Motor neuron (in vitro differentiated cells): ENCODE results near the gene UBE2J2. TPM values are rescaled to one million over a fixed set of nuclear protein-coding genes. Genes with fewer than 3 reads are reported as not detected.

Source experiments
- ATAC-seq, 8 experiments: fragments of 200-7000 bp; cut with Tn5 transposase; replicated peaks in 6 of 8; 2 replicates each; pipeline ENCODE4 v1.8.0; 2021; ENCODE audit warnings: mild to moderate bottlenecking in 8 of 8, moderate library complexity in 8 of 8
- H3K27ac ChIP-seq, 2 donors: fragments of 250-450 bp; sonication (Bioruptor Pico); 2 replicates each; pipeline ENCODE4 v1.9.0; 2021; ENCODE audit warnings: antibody characterized with exemption in 2 of 2, mild to moderate bottlenecking in 2 of 2, moderate library complexity in 1 of 2
- H3K4me1 ChIP-seq, 2 donors: fragments of 250-450 bp; sonication (Bioruptor Pico); replicated peaks in 1 of 2; 2 replicates each; pipeline ENCODE4 v1.6.1; 2021; ENCODE audit warnings: antibody characterized with exemption in 2 of 2, mild to moderate bottlenecking in 2 of 2, moderate library complexity in 1 of 2
- H3K4me3 ChIP-seq, 5 donors: fragments of 250-450 bp; sonication (Bioruptor Pico); 2 replicates each; pipeline ENCODE4 v1.9.0; 2021; ENCODE audit warnings: antibody characterized with exemption in 5 of 5, mild to moderate bottlenecking in 5 of 5, moderate library complexity in 4 of 5
- WGBS, 10 experiments: fragments of 450-650 bp; shearing (Covaris generic); methylation state at CpG; one replicate each; pipeline ENCODE4 v1.0.0; 2022; 5-methylcytosine and 5-hydroxymethylcytosine counted together
- in situ Hi-C, 9 experiments: fragments of 400-800 bp; cut with MboI; loops; one replicate each; pipeline ENCODE4 v1.15.0; 2021; ENCODE audit warnings: low sequenced_read_pairs in 9 of 9, low pct_unique_long_range_greater_than_20kb in 2 of 9; ENCODE audit not compliant: unreplicated experiment in 9 of 9
- total RNA-seq, 8 experiments: library from RNA; unstranded; fragments of 300-600 nt; gene quantifications; 2 replicates each; pipeline versions ENCODE4 v1.2.3 to v1.2.4, GENCODE V29; 2022

Gene UBE2J2
- total RNA-seq, 8 experiments from 2014 or later: 34.4 to 62.7 (median 46.5) TPM

DNA sequence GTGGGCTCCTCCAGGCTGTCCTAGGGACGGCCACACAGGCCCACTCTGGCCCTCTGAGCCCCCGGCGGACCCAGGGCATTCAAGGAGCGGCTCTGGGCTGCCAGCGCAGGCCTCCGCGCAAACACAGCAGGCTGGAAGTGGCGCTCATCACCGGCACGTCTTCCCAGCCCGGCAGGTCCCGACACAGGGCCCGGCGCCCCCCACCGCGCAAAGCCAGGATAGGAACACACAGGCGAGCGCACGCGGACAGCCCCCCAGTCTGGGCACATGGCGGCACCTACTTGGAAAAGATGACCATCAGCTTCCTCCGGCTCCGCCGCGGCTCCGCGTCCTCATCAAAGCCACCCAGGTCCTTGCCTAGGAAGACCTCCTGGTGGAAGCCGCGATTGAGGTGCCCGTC is 45.5 kb downstream of the UBE2J2 start:
- Histone ChIP-seq H3K4me3 (no peak overlapping the region), H3K27ac (no peak overlapping the region), H3K4me1 (peaks cover 17 to 18% of the 10 kb centered on the region in 2 donors)
- WGBS, 10 experiments: 60 to 96% (median 95%) methylated on average over 1 to 19 of the region's 30 CpGs; no CpG with 5 or more reads in 5 of the 10 experiments
- ATAC-seq: no peak
- in situ Hi-C loops: no loop called here

DNA sequence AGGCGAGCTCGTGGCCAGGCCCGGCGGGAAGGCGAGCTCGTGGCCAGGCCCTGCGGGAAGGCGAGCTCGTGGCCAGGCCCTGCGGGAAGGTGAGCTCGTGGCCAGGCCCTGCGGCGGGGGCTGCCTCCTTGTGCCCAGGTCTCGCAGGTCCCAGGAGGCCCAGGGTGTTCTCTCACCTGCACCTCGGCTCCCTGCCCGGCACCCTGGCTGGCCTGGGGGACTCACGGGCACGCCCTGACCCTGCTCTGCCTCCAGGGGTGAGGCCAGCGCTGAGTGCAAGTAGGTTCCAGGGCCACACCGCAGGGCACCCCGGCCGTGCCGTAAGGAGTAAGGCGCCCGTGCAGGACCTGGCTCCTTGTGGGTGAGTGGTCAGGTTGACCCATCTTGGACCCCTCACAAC is 46.3 kb downstream of the UBE2J2 start:
- ATAC-seq: no peak
- 95 to 100% (median 97%) methylated on average over 4 to 11 of the region's 25 CpGs; no CpG with 5 or more reads in 7 of the 10 experiments for WGBS, 10 experiments
- no peak overlapping the region for H3K4me3 ChIP-seq
- H3K27ac ChIP-seq: no peak overlapping the region
- H3K4me1 ChIP-seq: peaks cover 9 to 10% of the 10 kb centered on the region in 2 donors
- in situ Hi-C loops: no loop called here

DNA sequence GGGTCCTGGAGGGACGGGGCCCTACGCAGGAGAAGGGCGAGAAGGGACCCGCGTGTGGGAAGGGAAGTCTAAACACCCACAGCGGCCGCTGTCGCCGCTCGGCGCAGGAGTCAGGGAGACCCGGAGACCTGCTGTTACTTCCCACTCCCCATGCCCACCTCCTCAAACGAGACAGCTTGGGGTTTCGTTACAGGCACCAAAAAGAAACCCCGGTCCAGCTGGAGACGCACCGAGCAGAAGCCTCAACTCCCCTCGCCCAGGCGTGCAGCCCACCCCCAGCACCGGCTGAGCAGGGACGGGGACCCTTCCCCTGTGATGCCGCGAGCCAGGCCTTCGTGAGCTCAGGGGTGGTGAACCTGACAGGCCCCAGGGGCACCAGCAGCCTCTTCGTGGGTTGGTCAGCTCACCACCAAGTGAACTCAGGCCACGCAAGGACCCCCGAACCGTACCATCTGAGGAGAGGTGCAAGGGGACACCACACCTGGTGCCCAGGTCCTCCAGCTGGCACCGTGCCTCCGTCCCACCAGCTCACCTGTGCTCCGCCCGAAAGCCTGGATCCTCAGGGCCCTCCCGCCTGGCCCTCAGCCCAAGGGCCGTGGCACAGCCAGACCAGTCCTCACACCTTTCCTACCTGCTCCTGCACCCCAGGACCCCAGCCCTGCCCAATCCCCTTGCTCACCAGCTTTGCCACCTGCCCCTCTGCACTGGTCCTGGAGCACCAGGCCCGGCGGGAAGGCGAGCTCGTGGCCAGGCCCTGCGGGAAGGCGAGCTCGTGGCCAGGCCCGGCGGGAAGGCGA is 46.9 kb downstream of the UBE2J2 start:
- H3K4me1 ChIP-seq: peaks cover 9 to 10% of the 10 kb centered on the region in 2 donors
- no peak overlapping the region for H3K27ac ChIP-seq
- ATAC-seq: no peak
- in situ Hi-C loops: no loop called here
- no peak overlapping the region for H3K4me3 ChIP-seq
- 85 to 95% (median 91%) methylated on average over 4 to 20 of the region's 44 CpGs; no CpG with 5 or more reads in 6 of the 10 experiments for WGBS, 10 experiments

DNA sequence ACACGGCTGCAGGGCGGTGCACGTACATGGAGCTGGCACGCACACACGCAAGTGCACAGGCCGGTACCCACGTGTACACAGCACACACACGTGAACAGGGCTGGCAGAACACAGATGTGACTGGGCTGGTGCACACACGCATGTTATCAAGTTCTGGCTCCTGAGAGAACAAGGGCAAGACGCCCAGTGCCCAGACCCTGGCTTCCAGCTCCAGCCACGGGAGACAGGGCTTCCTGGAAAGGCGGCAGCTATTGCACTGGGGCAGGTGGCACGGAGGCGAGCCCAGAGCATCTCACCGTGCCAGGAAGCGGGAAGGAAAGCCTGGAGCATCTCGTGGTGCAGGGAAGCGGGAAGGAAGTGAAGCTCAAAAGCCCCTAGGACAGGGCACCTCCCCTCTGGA is 47.7 kb downstream of the UBE2J2 start:
- Histone ChIP-seq H3K4me3 (no peak overlapping the region), H3K27ac (no peak overlapping the region), H3K4me1 (peaks cover 9 to 10% of the 10 kb centered on the region in 2 donors)
- ATAC-seq: no peak
- in situ Hi-C loops: no loop called here
- WGBS, 10 experiments: 87 to 100% (median 98%) methylated on average over 1 to 14 of the region's 18 CpGs; no CpG with 5 or more reads in 2 of the 10 experiments

DNA sequence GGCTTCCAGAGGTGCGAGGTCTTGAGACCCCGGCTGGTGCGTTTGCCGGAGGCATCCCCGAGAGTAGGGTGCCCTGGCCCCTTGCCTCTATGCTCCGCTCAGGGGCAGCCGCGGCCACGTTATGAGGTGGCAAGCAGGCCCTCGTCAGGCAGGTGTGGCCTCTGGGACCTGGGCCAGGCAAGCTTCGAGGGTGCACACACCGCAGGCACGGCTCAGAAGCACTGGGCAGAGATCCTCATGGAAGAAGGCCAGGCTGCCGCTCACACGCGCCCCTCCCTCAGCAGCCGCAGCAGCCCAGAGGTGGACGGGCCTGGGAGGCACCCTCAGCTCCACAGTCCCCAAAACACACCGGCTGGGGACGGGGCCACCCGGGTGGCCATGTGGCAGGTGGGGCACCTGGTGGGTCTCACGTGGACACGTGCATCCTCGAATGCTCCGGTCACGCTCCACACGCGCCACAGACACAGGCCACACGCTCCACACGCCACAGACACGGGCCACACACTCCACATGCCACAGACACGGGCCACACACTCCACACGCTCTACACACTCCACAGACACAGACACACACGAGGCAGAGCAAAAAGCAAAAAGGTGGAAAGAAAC is 48.3 kb downstream of the UBE2J2 start:
- in situ Hi-C loops: no loop called here
- Histone ChIP-seq H3K4me3 (no peak overlapping the region), H3K27ac (no peak overlapping the region), H3K4me1 (peaks cover 4 to 5% of the 10 kb centered on the region in 2 donors)
- 73 to 100% (median 96%) methylated on average over 1 to 13 of the region's 34 CpGs; no CpG with 5 or more reads in 5 of the 10 experiments for WGBS, 10 experiments
- peak in 1 of 8 experiments; percentile 13 for ATAC-seq

DNA sequence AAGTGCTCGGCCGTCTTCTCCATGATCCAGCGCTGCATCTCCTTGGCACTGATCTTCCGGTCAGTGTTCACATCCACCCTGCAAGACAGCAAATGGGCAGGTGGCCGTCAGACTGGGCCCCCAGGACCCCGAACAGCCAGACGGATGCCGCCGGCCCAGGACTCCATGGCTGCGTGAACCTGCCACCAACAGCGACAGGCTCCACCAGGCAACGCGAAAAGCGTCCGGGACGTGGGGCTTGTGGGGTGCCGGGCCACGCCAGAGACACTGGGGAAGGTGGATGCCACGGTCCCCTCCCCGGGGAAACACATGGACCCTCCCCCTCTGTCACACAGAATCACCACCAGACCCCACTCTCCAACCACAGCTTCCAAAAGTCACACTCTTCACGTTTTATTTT is 49.8 kb downstream of the UBE2J2 start:
- in situ Hi-C loops: no loop called here
- no peak for ATAC-seq
- Histone ChIP-seq H3K4me3 (no peak overlapping the region), H3K4me1 (no peaks in the 10 kb centered on the region), H3K27ac (no peak overlapping the region)
- WGBS, 10 experiments: 98 to 100% (median 100%) methylated on average over 1 to 12 of the region's 21 CpGs; no CpG with 5 or more reads in 7 of the 10 experiments

DNA sequence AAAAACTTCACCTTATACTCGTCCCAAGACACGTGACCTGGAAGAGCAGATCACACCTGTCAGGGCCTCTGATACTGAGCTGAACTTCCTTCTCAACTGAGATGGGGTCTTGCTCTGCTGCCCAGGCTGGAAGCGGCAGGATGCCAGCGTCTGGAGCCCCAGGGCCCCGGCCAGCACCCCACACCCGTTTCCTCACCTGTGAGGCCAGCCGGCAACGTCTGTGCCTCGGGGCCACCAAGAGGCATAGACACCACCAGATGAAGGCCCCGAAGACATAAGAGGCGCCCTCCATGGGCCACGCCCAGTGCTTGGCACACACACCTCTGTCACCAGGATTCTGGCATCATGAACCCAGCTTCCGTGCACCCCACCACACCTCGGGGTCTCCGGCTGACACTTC is 50.3 kb downstream of the UBE2J2 start:
- H3K4me1 ChIP-seq: no peaks in the 10 kb centered on the region
- H3K27ac ChIP-seq: no peak overlapping the region
- no peak for ATAC-seq
- 88 to 100% (median 100%) methylated on average over 1 to 9 of the region's 15 CpGs; no CpG with 5 or more reads in 5 of the 10 experiments for WGBS, 10 experiments
- H3K4me3 ChIP-seq: no peak overlapping the region
- in situ Hi-C loops: no loop called here

DNA sequence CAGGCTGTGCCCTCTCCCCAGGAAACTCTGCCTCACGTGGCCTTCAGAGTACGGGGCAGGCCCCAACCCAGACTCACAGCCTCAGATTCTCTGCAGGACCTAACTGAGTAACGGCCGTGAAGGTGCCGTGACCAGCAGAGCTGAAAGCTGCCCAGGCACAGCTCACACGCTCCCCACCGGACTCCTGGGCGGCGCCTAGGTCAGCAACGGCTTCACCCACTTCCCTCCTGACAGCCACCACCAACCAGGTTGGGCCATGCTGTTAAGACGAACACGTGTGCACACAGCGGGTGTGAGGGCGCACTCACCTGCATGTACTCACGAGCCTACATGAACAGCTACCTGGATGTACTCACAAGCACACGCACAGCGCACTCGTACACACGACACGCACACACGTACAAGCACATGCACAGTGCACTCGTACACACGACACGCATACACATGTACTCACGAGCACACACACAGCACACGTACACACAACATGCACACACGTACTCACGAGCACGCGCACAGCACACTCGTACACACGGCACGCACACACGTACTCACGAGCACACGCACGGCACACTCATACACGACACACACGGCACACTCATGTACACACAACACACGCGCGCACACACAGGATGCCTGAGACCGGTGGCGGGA is 51.0 kb downstream of the UBE2J2 start:
- 70 to 100% (median 95%) methylated on average over 1 to 39 of the region's 44 CpGs; no CpG with 5 or more reads in 1 of the 10 experiments for WGBS, 10 experiments
- no peak overlapping the region for H3K27ac ChIP-seq
- no peaks in the 10 kb centered on the region for H3K4me1 ChIP-seq
- ATAC-seq: no peak
- no peak overlapping the region for H3K4me3 ChIP-seq
- in situ Hi-C loops: no loop called here

DNA sequence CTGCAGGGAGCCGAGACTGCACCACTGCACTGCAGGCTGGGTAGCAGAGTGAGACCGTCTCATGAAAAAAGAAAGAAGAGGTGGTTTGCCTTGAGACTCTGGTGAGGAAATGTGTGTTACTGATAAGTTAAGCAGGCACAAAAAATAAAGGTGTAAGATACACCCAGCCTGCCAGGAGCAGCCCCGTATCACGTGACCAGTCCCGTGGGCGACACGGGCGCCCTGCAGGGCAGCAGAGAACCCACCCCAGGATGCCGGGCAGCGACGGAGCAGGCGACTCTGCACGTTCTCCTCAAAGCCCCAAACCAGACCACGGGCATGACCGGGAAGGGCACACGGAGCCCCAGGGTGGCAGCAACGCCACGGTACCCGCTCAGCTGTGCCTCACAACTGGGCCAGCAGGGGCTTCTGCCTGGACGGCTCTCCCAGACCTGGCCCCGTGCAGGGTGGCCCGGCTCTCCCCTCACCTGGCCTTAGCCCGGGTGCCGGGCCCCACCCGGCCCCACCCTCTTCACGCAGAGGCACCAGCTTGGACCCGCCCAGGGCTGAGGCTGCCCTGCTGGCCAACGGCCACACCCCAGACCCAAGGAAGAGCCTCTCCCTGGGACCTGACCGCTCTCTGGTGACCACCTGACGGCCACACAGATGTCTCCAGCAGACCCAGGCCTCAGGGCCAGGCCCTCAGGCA is 51.6 kb downstream of the UBE2J2 start:
- no peak overlapping the region for H3K27ac ChIP-seq
- WGBS, 10 experiments: 85 to 100% (median 98%) methylated on average over 1 to 14 of the region's 30 CpGs; no CpG with 5 or more reads in 4 of the 10 experiments
- H3K4me3 ChIP-seq: no peak overlapping the region
- in situ Hi-C loops: no loop called here
- no peaks in the 10 kb centered on the region for H3K4me1 ChIP-seq
- peak in 2 of 8 experiments; percentile 4 to 10 for ATAC-seq

DNA sequence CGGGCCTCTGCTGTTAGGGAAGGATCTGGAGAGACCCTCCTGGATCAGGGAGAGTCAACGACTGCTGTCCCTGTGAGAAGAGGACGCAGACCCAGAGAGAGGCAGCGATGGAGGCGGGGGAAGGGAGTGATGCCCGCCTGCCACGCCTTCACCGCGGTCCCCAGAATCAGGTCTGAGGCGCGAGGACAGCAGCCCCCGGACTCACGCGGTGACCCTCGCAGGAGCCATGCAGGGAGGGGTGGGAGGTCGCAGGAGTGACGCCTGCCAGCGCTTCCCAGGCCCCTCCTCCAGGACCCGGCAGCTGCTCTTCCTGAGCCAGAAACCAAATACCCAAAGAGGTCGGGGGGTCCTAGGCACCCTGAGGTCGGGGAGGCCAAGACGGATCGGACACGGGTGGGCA is 53.5 kb downstream of the UBE2J2 start:
- in situ Hi-C loops: no loop called here
- 73% methylated on average over 17 of the region's 24 CpGs; no CpG with 5 or more reads in 9 of the 10 experiments for WGBS, 10 experiments

DNA sequence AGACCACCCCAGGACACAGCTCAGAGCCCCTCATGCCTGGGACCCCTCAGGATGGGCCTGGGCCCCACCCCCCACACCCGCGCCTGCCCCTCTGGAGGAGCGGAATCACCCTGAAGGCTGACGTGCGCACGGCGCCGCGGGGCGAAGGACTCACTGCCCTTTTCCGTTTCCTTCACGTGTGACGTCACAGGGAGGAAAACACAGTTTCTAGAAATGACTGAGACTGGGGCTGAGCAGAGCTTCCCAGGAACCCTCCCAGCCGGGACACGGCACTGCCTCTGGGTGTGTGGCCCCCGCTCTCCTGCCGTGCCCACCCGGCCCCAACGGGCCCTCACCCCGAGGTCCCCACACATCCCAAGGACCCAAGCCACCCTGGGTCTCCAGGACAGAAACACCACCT is 54.3 kb downstream of the UBE2J2 start:
- in situ Hi-C loops: no loop called here
- H3K27ac ChIP-seq: no peak overlapping the region
- ATAC-seq: no peak
- WGBS, 10 experiments: no CpG with 5 or more reads among the region's 20 CpGs
- no peaks in the 10 kb centered on the region for H3K4me1 ChIP-seq
- H3K4me3 ChIP-seq: no peak overlapping the region

More for the DNA sequence above, 53.5 kb downstream of the UBE2J2 start:
- no peak overlapping the region for H3K4me3 ChIP-seq
- ATAC-seq: no peak
- no peaks in the 10 kb centered on the region for H3K4me1 ChIP-seq
- no peak overlapping the region for H3K27ac ChIP-seq

DNA sequence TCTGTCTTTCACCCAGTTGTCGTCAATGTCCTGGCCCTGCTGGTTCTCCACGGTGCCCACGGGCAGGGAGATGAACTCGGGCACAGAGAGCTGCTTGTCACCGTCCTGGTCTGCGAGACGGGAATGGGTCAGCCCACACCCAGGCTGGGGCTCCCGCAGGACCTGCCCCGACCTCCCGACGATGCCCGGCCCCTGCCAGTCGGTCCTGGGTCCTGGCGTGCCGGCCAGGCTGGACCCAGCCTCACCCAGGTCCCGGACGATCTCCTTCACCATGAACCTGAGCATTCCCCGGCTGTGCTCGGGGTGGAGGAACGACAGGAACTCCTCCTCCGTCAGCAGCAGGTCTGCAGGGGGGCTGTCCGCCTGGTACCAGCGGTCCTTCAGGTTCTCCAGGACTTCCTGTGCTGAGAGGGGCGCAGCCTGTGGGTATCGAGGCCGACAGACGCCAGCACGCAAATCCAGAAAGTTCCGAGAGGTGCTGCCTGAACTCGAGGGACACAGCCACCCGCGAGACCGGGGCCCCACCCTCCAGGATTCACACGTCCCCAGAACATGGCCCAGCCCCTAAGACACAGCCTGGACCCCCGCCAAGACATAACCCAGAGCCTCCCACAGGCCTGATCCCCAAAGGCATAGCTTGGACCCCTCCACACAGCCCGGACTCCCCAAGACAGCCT is 55.0 kb downstream of the UBE2J2 start:
- ATAC-seq: peak in 1 of 8 experiments; percentile 3
- H3K4me1 ChIP-seq: no peaks in the 10 kb centered on the region
- in situ Hi-C loops: no loop called here
- no peak overlapping the region for H3K4me3 ChIP-seq
- H3K27ac ChIP-seq: no peak overlapping the region
- WGBS, 10 experiments: 80 to 100% (median 98%) methylated on average over 1 to 13 of the region's 36 CpGs; no CpG with 5 or more reads in 5 of the 10 experiments
